Transverse colon (tissue), 4 donors: ENCODE measurements around the gene ZNF581.

ENCODE experiments used
- CTCF ChIP-seq, 5 experiments: fragments of 200-600 bp in 3 of 5; fragments of 450-650 bp in 2 of 5; sonication (generic) in 3 of 5; IDR thresholded peaks; 1 replicate in 2 of 5; 2 replicates in 3 of 5; pipeline ENCODE4 v1.5.1; 2016 to 2017; ENCODE audit warnings: antibody characterized with exemption in 5 of 5, inconsistent platforms in 3 of 5, mild to moderate bottlenecking in 2 of 5, moderate library complexity in 1 of 5
- EP300 ChIP-seq: sonication (generic); formaldehyde crosslinking; IDR thresholded peaks from one replicate; pipeline ENCODE4 v1.6.1; 2017; ENCODE audit warnings: antibody characterized with exemption, low read depth
- POLR2AphosphoS5 ChIP-seq, 3 donors: sonication (generic); formaldehyde crosslinking; IDR thresholded peaks; one replicate each; pipeline ENCODE4 v1.6.1; 2016; ENCODE audit warnings: antibody characterized with exemption in 3 of 3

- no peak for TF ChIP-seq CTCF (IDR thresholded peaks at IDR 0.05)
- no peak for TF ChIP-seq POLR2AphosphoS5 (IDR thresholded peaks at IDR 0.05)
- TF ChIP-seq EP300 = no peak
Measured at GRCh38 chr19:55686311-55687050, 43.0 kb downstream of the ZNF581 start.
